PC-9 (cell line): Measurements from ENCODE around the gene DNAH14. TPM values are rescaled to one million over a fixed set of nuclear protein-coding genes. Genes with fewer than 3 reads are reported as not detected.

Experiments
- BruUV-seq: library from RNA; stranded (reverse); fragments of 400-500 nt; replicated peaks from 2 replicates; lab custom pipeline; 2021; lab: Mats Ljungman, UMichigan
- CTCF ChIA-PET: fragments of 300-600 bp; sonication (Branson Sonifier 250); formaldehyde crosslinking; loops from one replicate; lab custom pipeline; 2022; ENCODE audit warnings: antibody characterized with exemption; lab: Charles Lee
- POLR2A ChIA-PET: fragments of 300-600 bp; sonication (Branson Sonifier 250); formaldehyde crosslinking; loops from one replicate; lab custom pipeline; 2022; ENCODE audit warnings: antibody characterized with exemption; ENCODE audit not compliant: unreplicated experiment; lab: Charles Lee
- DNase-seq, 2 experiments: peaks; one replicate each; pipeline versions ENCODE4 v3.0.0 to v3.0.0-alpha.2; 2015 to 2022; ENCODE audit warnings: mixed read lengths in 1 of 2
- H2AFZ ChIP-seq: fragments of 200-600 bp; sonication (generic); 2 replicates; pipeline ENCODE4 v1.8.1; 2017; ENCODE audit warnings: antibody characterized with exemption
- H3F3A ChIP-seq: fragments of 200-600 bp; sonication (generic); 2 replicates; pipeline ENCODE4 v1.8.1; 2017; ENCODE audit warnings: antibody characterized with exemption, mild to moderate bottlenecking, low read depth; ENCODE audit not compliant: insufficient read depth
- H3K27ac ChIP-seq: fragments of 200-600 bp; sonication (generic); 2 replicates; pipeline ENCODE4 v1.6.1; 2016; ENCODE audit warnings: mixed run types
- H3K27me3 ChIP-seq: fragments of 200-600 bp; sonication (generic); 2 replicates; pipeline ENCODE4 v1.6.1; 2016; ENCODE audit warnings: low read depth, mixed run types; ENCODE audit not compliant: insufficient read depth
- H3K36me3 ChIP-seq: fragments of 200-600 bp; sonication (generic); 2 replicates; pipeline ENCODE4 v1.6.1; 2016; ENCODE audit warnings: low read depth, mixed run types
- H3K4me1 ChIP-seq: fragments of 200-600 bp; sonication (generic); replicated peaks from 2 replicates; pipeline ENCODE4 v1.6.1; 2016; ENCODE audit warnings: mixed run types; ENCODE audit not compliant: insufficient read depth
- H3K4me2 ChIP-seq: fragments of 200-600 bp; sonication (generic); 2 replicates; pipeline ENCODE4 v1.6.1; 2017; ENCODE audit warnings: mixed run types
- H3K4me3 ChIP-seq: fragments of 200-600 bp; sonication (generic); 2 replicates; pipeline ENCODE4 v1.6.1; 2016; ENCODE audit warnings: mixed run types
- H3K79me2 ChIP-seq: fragments of 200-600 bp; sonication (generic); 2 replicates; pipeline ENCODE4 v1.6.1; 2017; ENCODE audit warnings: low read depth, mixed run types
- H3K9me2 ChIP-seq: fragments of 200-600 bp; sonication (generic); 2 replicates; pipeline ENCODE4 v1.8.1; 2017; ENCODE audit warnings: mild to moderate bottlenecking; ENCODE audit not compliant: insufficient read depth
- H3K9me3 ChIP-seq: fragments of 200-600 bp; sonication (generic); 2 replicates; pipeline ENCODE4 v1.8.1; 2016; ENCODE audit warnings: low read depth; ENCODE audit not compliant: insufficient read depth
- H4K20me1 ChIP-seq: fragments of 200-600 bp; sonication (generic); 2 replicates; pipeline ENCODE4 v1.8.1; 2017; ENCODE audit not compliant: insufficient read depth
- EZH2 ChIP-seq: fragments of 200-600 bp; sonication (generic); IDR thresholded peaks from 2 replicates; pipeline ENCODE4 v1.8.0; 2017; ENCODE audit warnings: antibody characterized with exemption, low read depth
- intact Hi-C: fragments of 100-400 bp; cut with micrococcal nuclease; formaldehyde crosslinking; loops from one replicate; pipeline ENCODE4 v1.10.0; 2022; ENCODE audit not compliant: unreplicated experiment
- total RNA-seq: library from RNA; stranded (reverse); gene quantifications from 2 replicates; pipeline ENCODE4 v1.2.3, GENCODE V29; 2021
- TF ChIP-seq, protein P1 (sequence below): fragments of 200-600 bp; sonication (generic); conservative IDR thresholded peaks from 2 replicates; pipeline ENCODE4 v1.6.1; 2017; ENCODE audit warnings: mixed run types, antibody characterized with exemption, mild to moderate bottlenecking, moderate library complexity

DNAH14 gene
- total RNA-seq, 1 experiment from 2014 or later = 48.8 TPM

DNA sequence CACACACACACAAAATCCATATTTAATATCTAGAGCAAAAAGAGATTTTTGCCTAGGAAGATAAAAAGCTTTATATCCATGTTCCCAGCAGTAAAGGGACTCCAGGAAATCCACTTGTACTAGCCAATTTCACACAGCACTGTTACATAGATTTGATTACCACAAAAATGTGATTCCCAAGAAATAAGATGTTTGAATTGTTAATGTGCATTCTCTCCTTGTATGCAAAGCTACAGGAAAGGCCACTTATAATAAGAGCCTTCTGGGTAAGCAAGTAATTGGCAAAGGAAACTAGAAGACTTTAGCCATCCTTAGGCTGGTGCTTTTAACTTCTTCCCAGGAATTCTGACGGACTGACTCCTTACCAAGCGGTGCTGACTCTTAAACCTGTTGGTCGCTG lies 409.1 kb downstream of the DNAH14 start:
- BruUV-seq = no TSS peak
- CTCF ChIA-PET = interaction anchor here (0.7 kb wide), 1 partner anchor 665 kb away, joined by 3 read pairs; no protein-coding TSS in a partner anchor

GRCh38 chr1:225341642-225342041 lies 412.2 kb downstream of the DNAH14 start:
- no peak for TF ChIP-seq EZH2
- TF ChIP-seq, protein P1, sequence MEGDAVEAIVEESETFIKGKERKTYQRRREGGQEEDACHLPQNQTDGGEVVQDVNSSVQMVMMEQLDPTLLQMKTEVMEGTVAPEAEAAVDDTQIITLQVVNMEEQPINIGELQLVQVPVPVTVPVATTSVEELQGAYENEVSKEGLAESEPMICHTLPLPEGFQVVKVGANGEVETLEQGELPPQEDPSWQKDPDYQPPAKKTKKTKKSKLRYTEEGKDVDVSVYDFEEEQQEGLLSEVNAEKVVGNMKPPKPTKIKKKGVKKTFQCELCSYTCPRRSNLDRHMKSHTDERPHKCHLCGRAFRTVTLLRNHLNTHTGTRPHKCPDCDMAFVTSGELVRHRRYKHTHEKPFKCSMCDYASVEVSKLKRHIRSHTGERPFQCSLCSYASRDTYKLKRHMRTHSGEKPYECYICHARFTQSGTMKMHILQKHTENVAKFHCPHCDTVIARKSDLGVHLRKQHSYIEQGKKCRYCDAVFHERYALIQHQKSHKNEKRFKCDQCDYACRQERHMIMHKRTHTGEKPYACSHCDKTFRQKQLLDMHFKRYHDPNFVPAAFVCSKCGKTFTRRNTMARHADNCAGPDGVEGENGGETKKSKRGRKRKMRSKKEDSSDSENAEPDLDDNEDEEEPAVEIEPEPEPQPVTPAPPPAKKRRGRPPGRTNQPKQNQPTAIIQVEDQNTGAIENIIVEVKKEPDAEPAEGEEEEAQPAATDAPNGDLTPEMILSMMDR = no peak
- Histone ChIP-seq H3K4me1 (no peaks in the 10 kb centered on the region), H4K20me1 (no peaks in the 10 kb centered on the region), H3K9me2 (no peaks in the 10 kb centered on the region), H3F3A (no peaks in the 10 kb centered on the region), H3K36me3 (no peaks in the 10 kb centered on the region), H2AFZ (no peak overlapping the region), H3K4me2 (no peak overlapping the region), H3K27ac (no peak overlapping the region), H3K4me3 (no peak overlapping the region), H3K27me3 (no peaks in the 10 kb centered on the region), H3K9me3 (no peaks in the 10 kb centered on the region), H3K79me2 (no peaks in the 10 kb centered on the region)
- ChIA-PET CTCF (no interaction called here), POLR2A (interaction anchor here (0.7 kb wide), 1 partner anchor 827 kb away, joined by 6 read pairs; no protein-coding TSS in a partner anchor)
- intact Hi-C loops = no loop called here
- BruUV-seq = no TSS peak
- DNase-seq = no peak

More for the DNA sequence above, 409.1 kb downstream of the DNAH14 start:
- Histone ChIP-seq H3K4me3 (no peak overlapping the region), H4K20me1 (no peaks in the 10 kb centered on the region), H3K27me3 (no peaks in the 10 kb centered on the region), H3K27ac (no peak overlapping the region), H3K9me3 (no peaks in the 10 kb centered on the region), H3K9me2 (no peaks in the 10 kb centered on the region), H2AFZ (no peak overlapping the region), H3K36me3 (no peaks in the 10 kb centered on the region), H3F3A (peaks cover 17% of the 10 kb centered on the region), H3K4me2 (no peak overlapping the region), H3K79me2 (no peaks in the 10 kb centered on the region), H3K4me1 (no peaks in the 10 kb centered on the region)
- intact Hi-C loops = no loop called here
- TF ChIP-seq, protein P1 = no peak
- TF ChIP-seq EZH2 = no peak
- POLR2A ChIA-PET = interaction anchor here (0.6 kb wide), 2 partner anchors 440 to 653 kb away, joined by 3 to 9 read pairs; no protein-coding TSS in a partner anchor
- DNase-seq = no peak

DNA sequence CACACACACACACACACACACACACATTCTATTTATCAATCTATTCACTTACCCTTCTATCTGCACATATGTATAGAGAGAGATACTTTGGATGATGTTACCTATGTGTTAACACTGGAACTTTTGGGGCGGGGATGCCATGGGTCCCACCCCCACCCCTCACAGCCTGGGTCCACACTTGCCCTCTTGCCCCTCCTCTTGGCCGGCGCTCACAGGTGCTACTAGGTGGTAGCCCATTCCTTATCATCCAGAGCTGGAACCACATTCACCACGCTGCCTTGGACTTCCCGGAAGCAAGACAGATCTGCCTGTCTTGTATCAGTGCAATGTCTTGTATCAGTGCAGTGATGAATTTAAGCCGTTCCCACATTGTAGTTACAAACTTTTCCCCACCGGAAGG lies 413.2 kb downstream of the DNAH14 start:
- POLR2A ChIA-PET = no interaction called here
- H3K9me2 ChIP-seq = no peaks in the 10 kb centered on the region
- CTCF ChIA-PET = no interaction called here

More for the DNA sequence above, 413.2 kb downstream of the DNAH14 start:
- Histone ChIP-seq H3K9me3 (no peaks in the 10 kb centered on the region), H3K4me1 (no peaks in the 10 kb centered on the region), H4K20me1 (no peaks in the 10 kb centered on the region), H3K27me3 (no peaks in the 10 kb centered on the region), H3F3A (no peaks in the 10 kb centered on the region), H3K27ac (no peak overlapping the region), H3K4me3 (no peak overlapping the region), H3K79me2 (no peaks in the 10 kb centered on the region), H2AFZ (no peak overlapping the region), H3K36me3 (no peaks in the 10 kb centered on the region), H3K4me2 (no peak overlapping the region)
- TF ChIP-seq, protein P1 = no peak
- TF ChIP-seq EZH2 = no peak
- BruUV-seq = no TSS peak
- no peak for DNase-seq
- intact Hi-C loops = no loop called here
